ENCODE results near the gene MLLT3.

- TF ChIP-seq CTCF (IDR thresholded peaks at IDR 0.05) (no peak), POLR2A (IDR thresholded peaks at IDR 0.05) (no peak)
Observed at GRCh38 chr9:20331095-20331685, 291.1 kb downstream of the MLLT3 start.

All from Peyer's patch (tissue), 4 donors.